ELR (cell line): ENCODE data around the gene DGCR8.

Experiments used
- DNase-seq: peaks from one replicate; pipeline ENCODE4 v3.0.0-alpha.2; 2015; ENCODE audit warnings: low read depth

DGCR8 gene

GRCh38 chr22:20124083-20124787 lies 44.2 kb downstream of the DGCR8 start:
- DNase-seq: no peak

GRCh38 chr22:20125201-20126174 lies 45.4 kb downstream of the DGCR8 start:
- no peak for DNase-seq

GRCh38 chr22:20126284-20127029 lies 46.4 kb downstream of the DGCR8 start:
- DNase-seq: no peak

- no peak for DNase-seq
Measured at GRCh38 chr22:20127318-20127868, 47.4 kb downstream of the DGCR8 start.

GRCh38 chr22:20127869-20128618 lies 48.0 kb downstream of the DGCR8 start:
- DNase-seq: no peak

GRCh38 chr22:20128619-20128901 lies 48.5 kb downstream of the DGCR8 start:
- DNase-seq: no peak

GRCh38 chr22:20128902-20129746 lies 49.1 kb downstream of the DGCR8 start:
- DNase-seq: peak; percentile 61

- no peak for DNase-seq
Measured at GRCh38 chr22:20129747-20130014, 49.6 kb downstream of the DGCR8 start.

GRCh38 chr22:20130319-20130718 lies 50.3 kb downstream of the DGCR8 start:
- DNase-seq: no peak

- peak; percentile 84 for DNase-seq
Measured at GRCh38 chr22:20130731-20131596, 50.9 kb downstream of the DGCR8 start.

- peak; percentile 39 for DNase-seq
Measured at GRCh38 chr22:20131597-20131858, 51.5 kb downstream of the DGCR8 start, which contains the start of gene ZDHHC8. ZDHHC8 (plus strand) TSS chr22:20131804; CDS start chr22:20131948, 144 bp downstream.

GRCh38 chr22:20131859-20132685 lies 52.0 kb downstream of the DGCR8 start:
- peak; percentile 40 for DNase-seq

- DNase-seq: no peak
Measured at GRCh38 chr22:20132686-20133246, 52.7 kb downstream of the DGCR8 start.

GRCh38 chr22:20133930-20134549 lies 54.0 kb downstream of the DGCR8 start:
- DNase-seq: no peak

- no peak for DNase-seq
Measured at GRCh38 chr22:20135265-20135664, 55.2 kb downstream of the DGCR8 start.

- DNase-seq: no peak
Measured at GRCh38 chr22:20135806-20136602, 56.0 kb downstream of the DGCR8 start.

- DNase-seq: no peak
Measured at GRCh38 chr22:20136603-20136873, 56.5 kb downstream of the DGCR8 start.

- no peak for DNase-seq
Measured at GRCh38 chr22:20137113-20137512, 57.1 kb downstream of the DGCR8 start.
